Measurements from ENCODE around the gene OBSCN. TPM values are rescaled to one million over a fixed set of nuclear protein-coding genes. Genes with fewer than 3 reads are reported as not detected.
A peak's percentile ranks its signal among the peaks of the same experiment; 100 is the strongest.

The OBSCN gene
- total RNA-seq, 4 donors from 2014 or later, result 15.0 to 46.6 (median 34.4) TPM

DNA sequence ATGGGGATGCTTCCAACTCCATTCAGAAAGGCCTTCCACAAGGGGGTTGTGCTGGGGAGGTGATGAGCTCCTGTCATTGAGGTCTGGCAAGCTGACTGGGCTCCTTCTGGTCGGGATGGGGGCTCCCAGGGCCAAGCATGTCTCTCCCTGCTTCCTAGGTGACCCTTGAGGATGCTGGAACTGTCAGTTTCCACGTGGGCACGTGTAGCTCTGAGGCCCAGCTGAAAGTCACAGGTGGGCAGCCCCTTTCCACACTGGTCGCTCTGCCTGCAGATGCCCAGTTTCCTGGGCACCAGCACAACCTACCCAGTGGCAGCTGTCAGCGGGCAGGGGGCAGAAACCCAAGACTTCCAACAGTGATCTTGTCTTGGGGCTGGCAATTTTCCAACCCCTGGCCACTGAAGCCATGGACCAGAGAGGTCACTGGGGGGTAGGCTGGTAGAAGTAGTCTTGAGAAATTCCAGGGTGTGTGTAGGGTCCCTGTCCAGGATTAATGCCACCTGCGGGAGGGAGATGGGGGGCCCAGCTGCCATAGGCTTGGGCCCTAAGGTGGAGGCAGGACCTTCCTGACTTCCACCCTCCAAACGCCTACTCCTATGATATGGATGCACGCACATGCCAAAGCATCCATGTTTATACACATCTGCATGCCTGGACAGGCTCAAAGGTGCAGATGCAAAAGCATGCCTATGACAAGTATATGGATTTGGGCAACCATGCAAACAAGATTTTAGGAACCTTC lies 101.7 kb downstream of the OBSCN start:
- peak in 1 of 2 donors; percentile 49 for DNase-seq (ENCODE audit: low spot score in 2 of 2)
- Histone ChIP-seq H3K4me3 (no peak overlapping the region), H3K27me3 (no peaks in the 10 kb centered on the region), H3K36me3 (no peaks in the 10 kb centered on the region), H3K4me1 (no peaks in the 10 kb centered on the region), H3K9me3 (no peaks in the 10 kb centered on the region), H3K27ac (no peak overlapping the region)
- 77% methylated on average over 8 of the region's 8 CpGs for WGBS
- TF ChIP-seq, protein P1, sequence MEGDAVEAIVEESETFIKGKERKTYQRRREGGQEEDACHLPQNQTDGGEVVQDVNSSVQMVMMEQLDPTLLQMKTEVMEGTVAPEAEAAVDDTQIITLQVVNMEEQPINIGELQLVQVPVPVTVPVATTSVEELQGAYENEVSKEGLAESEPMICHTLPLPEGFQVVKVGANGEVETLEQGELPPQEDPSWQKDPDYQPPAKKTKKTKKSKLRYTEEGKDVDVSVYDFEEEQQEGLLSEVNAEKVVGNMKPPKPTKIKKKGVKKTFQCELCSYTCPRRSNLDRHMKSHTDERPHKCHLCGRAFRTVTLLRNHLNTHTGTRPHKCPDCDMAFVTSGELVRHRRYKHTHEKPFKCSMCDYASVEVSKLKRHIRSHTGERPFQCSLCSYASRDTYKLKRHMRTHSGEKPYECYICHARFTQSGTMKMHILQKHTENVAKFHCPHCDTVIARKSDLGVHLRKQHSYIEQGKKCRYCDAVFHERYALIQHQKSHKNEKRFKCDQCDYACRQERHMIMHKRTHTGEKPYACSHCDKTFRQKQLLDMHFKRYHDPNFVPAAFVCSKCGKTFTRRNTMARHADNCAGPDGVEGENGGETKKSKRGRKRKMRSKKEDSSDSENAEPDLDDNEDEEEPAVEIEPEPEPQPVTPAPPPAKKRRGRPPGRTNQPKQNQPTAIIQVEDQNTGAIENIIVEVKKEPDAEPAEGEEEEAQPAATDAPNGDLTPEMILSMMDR (IDR thresholded peaks at IDR 0.05), result no peak
- no peak for TF ChIP-seq POLR2A (IDR thresholded peaks at IDR 0.05)

DNA sequence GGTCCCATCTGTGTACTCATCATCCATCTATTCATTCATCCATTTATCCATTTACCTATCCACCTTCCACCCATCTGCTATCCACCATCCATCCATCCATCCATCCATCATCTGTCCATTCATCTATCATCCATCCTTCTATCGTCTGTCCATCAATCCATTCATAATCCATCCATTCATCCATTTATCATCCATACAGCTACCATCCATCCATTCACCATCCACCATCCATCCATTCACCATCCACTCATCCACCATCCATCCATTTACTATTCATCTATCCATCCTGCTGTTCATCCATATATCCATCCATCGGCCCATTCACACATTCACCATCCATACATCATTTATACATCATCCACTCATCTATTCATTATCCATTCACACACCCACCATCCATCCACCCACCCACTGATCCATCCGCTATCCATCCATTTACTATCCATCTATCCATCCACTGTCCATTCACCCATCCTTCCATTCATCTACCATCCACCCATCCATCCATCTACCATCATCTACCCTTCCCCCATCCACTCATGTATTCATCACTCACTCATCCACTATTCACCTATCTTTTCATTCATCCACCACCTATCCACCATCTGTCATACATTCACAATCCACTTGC lies 102.4 kb downstream of the OBSCN start:
- H3K4me3 ChIP-seq, result no peak overlapping the region
- TF ChIP-seq POLR2A (IDR thresholded peaks at IDR 0.05) (no peak), EP300 (IDR thresholded peaks at IDR 0.05) (no peak), POLR2AphosphoS5 (IDR thresholded peaks at IDR 0.05) (no peak)
- TF ChIP-seq, protein P1 (IDR thresholded peaks at IDR 0.05), result no peak
- H3K9me3 ChIP-seq, result no peaks in the 10 kb centered on the region

DNA sequence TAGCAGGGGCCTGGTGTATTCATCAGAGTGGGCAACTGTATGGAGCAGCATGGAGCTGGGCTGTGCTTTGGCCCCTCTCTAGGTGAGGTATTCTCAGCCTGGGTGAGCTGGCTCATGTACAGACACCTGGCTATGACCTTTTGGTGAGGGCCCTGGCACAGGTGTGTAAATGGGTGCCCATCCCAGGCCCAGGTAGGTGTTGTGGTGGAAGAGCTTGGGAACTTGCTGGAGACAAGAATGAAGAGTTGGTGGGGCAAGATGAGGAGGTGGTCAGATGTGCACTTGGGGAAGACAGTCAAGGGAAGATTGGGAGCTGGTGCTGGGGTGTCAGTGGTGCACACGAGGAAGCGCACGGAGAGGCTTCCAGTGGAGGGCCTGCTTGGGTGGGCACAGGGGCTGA lies 103.2 kb downstream of the OBSCN start:
- H3K27ac ChIP-seq, result no peak overlapping the region
- no peaks in the 10 kb centered on the region for H3K36me3 ChIP-seq
- H3K9me3 ChIP-seq, result no peaks in the 10 kb centered on the region
- no peak for DNase-seq (ENCODE audit: low spot score in 2 of 2)
- no peaks in the 10 kb centered on the region for H3K27me3 ChIP-seq
- no peaks in the 10 kb centered on the region for H3K4me1 ChIP-seq
- TF ChIP-seq EP300 (IDR thresholded peaks at IDR 0.05) (no peak), POLR2A (IDR thresholded peaks at IDR 0.05) (no peak), POLR2AphosphoS5 (IDR thresholded peaks at IDR 0.05) (no peak)
- TF ChIP-seq, protein P1 (IDR thresholded peaks at IDR 0.05), result no peak
- 95% methylated on average over 3 of the region's 3 CpGs for WGBS
- no peak overlapping the region for H3K4me3 ChIP-seq

More for the DNA sequence above, 102.4 kb downstream of the OBSCN start:
- Histone ChIP-seq H3K27me3 (no peaks in the 10 kb centered on the region), H3K27ac (no peak overlapping the region), H3K4me1 (no peaks in the 10 kb centered on the region), H3K36me3 (no peaks in the 10 kb centered on the region)
- DNase-seq (ENCODE audit: low spot score in 2 of 2), result no peak
- WGBS, result 96% methylated on average over 3 of the region's 3 CpGs

DNA sequence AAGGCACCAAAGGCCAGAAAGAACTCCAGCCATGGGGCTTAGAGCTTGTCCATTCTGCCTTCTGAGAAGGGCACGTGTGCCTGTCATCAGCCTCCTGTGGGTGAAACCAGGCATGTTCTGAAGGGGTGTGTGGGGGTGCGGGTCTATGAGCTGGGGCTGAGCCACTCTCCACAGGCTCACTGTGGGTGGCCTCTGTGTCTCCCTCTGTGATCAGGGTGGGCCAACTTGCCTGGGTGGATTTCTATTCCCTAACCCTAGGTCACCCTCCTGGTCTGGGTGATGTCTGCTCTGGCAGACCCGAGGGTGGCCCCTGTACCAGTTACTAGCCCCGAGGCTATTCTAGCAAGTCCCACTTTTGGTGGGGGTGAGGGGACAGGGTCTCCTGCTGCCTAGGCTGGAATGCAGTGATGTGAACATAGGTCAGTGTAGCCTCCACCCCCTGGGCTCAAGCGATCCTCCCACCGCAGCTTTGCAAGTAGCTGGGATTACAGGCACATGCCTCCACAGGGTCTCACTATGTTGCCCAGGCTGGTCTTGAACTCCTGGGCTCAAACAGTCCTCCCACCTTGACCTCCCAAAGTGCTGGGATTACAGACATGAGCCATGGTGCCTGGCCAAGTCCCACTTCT lies 104.4 kb downstream of the OBSCN start:
- no peaks in the 10 kb centered on the region for H3K27me3 ChIP-seq
- no peaks in the 10 kb centered on the region for H3K9me3 ChIP-seq
- H3K36me3 ChIP-seq, result no peaks in the 10 kb centered on the region
- WGBS, result 100% methylated on average over 5 of the region's 6 CpGs
- H3K4me3 ChIP-seq, result no peak overlapping the region
- TF ChIP-seq EP300 (IDR thresholded peaks at IDR 0.05) (no peak), POLR2A (IDR thresholded peaks at IDR 0.05) (no peak), POLR2AphosphoS5 (IDR thresholded peaks at IDR 0.05) (no peak)
- TF ChIP-seq, protein P1 (IDR thresholded peaks at IDR 0.05), result no peak
- H3K27ac ChIP-seq, result no peak overlapping the region
- H3K4me1 ChIP-seq, result no peaks in the 10 kb centered on the region
- DNase-seq (ENCODE audit: low spot score in 2 of 2), result no peak

All from suprapubic skin (tissue), 4 donors.